ENCODE results near the gene APBB2.

DNA sequence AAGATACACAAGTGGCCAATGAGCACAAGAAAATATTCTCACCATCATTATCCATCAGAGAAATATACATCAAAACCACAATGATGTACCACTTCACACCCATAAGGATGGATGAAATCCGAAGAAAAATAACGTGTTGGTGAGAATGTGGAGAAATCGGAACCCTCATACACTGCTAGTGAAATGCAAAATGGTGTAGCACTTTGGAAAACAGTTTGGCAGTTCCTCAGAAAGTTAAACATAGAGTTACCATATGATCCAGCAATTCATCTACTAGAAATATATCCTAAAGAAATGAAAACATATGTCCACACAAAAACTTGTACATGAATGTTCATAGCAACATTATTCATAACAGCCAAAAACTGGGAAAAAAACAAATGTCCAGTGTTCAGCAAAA lies 18.5 kb upstream of the APBB2 start:
- TF ChIP-seq, protein P1, sequence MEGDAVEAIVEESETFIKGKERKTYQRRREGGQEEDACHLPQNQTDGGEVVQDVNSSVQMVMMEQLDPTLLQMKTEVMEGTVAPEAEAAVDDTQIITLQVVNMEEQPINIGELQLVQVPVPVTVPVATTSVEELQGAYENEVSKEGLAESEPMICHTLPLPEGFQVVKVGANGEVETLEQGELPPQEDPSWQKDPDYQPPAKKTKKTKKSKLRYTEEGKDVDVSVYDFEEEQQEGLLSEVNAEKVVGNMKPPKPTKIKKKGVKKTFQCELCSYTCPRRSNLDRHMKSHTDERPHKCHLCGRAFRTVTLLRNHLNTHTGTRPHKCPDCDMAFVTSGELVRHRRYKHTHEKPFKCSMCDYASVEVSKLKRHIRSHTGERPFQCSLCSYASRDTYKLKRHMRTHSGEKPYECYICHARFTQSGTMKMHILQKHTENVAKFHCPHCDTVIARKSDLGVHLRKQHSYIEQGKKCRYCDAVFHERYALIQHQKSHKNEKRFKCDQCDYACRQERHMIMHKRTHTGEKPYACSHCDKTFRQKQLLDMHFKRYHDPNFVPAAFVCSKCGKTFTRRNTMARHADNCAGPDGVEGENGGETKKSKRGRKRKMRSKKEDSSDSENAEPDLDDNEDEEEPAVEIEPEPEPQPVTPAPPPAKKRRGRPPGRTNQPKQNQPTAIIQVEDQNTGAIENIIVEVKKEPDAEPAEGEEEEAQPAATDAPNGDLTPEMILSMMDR (IDR thresholded peaks at IDR 0.05) = no peak
- no peak for TF ChIP-seq POLR2AphosphoS5 (IDR thresholded peaks at IDR 0.05)

All from prostate gland (tissue), 2 donors.